Endothelial cell (in vitro differentiated cells): ENCODE results near the gene LMO4. TPM values are rescaled to one million over a fixed set of nuclear protein-coding genes. Genes with fewer than 3 reads are reported as not detected.

Experiments used
- DNase-seq: peaks from one replicate; pipeline ENCODE4 v3.0.0; 2021; ENCODE audit warnings: low spot score
- H3K27ac Mint-ChIP-seq: one replicate; pipeline ENCODE4 v1.8.0; 2021; ENCODE audit warnings: mixed read lengths, inconsistent platforms; ENCODE audit not compliant: unreplicated experiment
- H3K27me3 Mint-ChIP-seq: one replicate; pipeline ENCODE4 v1.8.0; 2021; ENCODE audit warnings: mild to moderate bottlenecking, moderate library complexity, mixed read lengths, inconsistent platforms; ENCODE audit not compliant: unreplicated experiment
- H3K36me3 Mint-ChIP-seq: one replicate; pipeline ENCODE4 v1.8.0; 2021; ENCODE audit warnings: mild to moderate bottlenecking, low read depth, mixed read lengths, inconsistent platforms; ENCODE audit not compliant: unreplicated experiment
- H3K4me1 Mint-ChIP-seq: one replicate; pipeline ENCODE4 v1.8.0; 2021; ENCODE audit warnings: mild to moderate bottlenecking, mixed read lengths, inconsistent platforms; ENCODE audit not compliant: unreplicated experiment
- H3K4me3 Mint-ChIP-seq: one replicate; pipeline ENCODE4 v1.8.0; 2021; ENCODE audit warnings: mild to moderate bottlenecking, mixed read lengths, inconsistent platforms; ENCODE audit not compliant: unreplicated experiment
- H3K9me3 Mint-ChIP-seq: one replicate; pipeline ENCODE4 v1.8.0; 2021; ENCODE audit warnings: mixed read lengths, inconsistent platforms; ENCODE audit not compliant: unreplicated experiment
- long read RNA-seq: library from polyadenylated mRNA; unstranded; transcript quantifications from one replicate; pipeline ENCODE4 v2.0.0, GENCODE V29; 2020; ENCODE audit not compliant: unreplicated experiment
- total RNA-seq: library from RNA; stranded (reverse); fragmentation: NEBNext Ultra II Directional; extraction: Animal tissue kit (Norgen Biotek cat#: 25700); gene quantifications from one replicate; pipeline ENCODE4 v1.2.1, GENCODE V29; 2021; ENCODE audit not compliant: unreplicated experiment
- TF ChIP-seq, protein P1 (sequence below): fragments of 200-600 bp; sonication (generic); IDR thresholded peaks from one replicate; pipeline ENCODE4 v1.5.0; 2021; ENCODE audit warnings: antibody characterized with exemption; ENCODE audit not compliant: unreplicated experiment

LMO4 gene, protein sequence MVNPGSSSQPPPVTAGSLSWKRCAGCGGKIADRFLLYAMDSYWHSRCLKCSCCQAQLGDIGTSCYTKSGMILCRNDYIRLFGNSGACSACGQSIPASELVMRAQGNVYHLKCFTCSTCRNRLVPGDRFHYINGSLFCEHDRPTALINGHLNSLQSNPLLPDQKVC
- total RNA-seq: 25.9 TPM
- long read RNA-seq, partial matches to known transcripts: 1 of 3 reads
- long read RNA-seq, other reads (novel, unspliced or antisense): 1 of 3 reads

DNA sequence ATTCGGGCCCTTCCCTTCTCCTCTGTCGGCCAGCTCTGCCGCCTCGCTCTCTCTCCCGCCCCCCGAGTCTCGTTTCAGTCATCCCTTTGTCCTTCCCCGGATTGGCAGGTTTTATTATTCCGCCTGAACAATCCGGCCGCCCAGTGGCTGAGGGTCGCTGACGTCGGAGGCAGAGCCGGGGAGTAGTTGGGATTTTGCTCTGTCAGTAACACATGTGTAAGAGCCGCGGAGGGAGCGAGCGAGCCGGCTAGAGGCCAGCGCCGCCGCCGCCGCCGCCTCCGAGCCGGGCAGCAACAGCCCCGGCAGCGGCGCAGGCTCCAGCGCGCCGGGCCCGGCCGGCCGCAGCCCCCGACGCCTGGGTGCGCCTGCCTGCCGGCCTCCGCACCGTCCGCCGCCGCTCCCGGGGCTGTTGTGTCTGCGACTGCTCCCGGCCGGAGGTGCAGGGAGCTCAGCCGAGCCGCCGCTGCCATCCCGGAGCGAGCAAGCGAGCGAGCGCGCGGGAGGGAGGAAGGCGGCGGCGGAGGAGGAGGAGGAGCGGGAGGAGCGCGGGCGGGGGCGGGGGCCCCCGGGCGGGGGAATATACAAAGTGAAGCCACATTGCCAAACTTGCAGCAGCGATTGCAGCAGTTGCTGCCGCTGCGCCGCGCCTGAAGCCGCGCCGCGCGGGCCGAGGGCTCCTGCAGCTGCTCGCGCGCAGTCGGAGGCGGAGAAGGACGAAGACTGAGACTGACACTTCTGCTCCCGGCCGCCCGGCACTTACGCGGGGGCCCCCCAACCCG, at the start of gene LMO4:
Gene LMO4, plus strand, starts transcription at position 609 of the 779 bp plus-strand sequence. CDS start 3,136 bp downstream, outside the sequence.
- H3K27ac Mint-ChIP-seq: peak within 1 kb of the TSS; percentile 90
- peaks cover 14% of the 10 kb centered on the region for H3K27me3 Mint-ChIP-seq
- H3K9me3 Mint-ChIP-seq: no peaks in the 10 kb centered on the region
- H3K4me3 Mint-ChIP-seq: peak within 1 kb of the TSS; percentile 96
- DNase-seq: peak; percentile 90
- peaks cover 23% of the 10 kb centered on the region for H3K4me1 Mint-ChIP-seq
- TF ChIP-seq, protein P1, sequence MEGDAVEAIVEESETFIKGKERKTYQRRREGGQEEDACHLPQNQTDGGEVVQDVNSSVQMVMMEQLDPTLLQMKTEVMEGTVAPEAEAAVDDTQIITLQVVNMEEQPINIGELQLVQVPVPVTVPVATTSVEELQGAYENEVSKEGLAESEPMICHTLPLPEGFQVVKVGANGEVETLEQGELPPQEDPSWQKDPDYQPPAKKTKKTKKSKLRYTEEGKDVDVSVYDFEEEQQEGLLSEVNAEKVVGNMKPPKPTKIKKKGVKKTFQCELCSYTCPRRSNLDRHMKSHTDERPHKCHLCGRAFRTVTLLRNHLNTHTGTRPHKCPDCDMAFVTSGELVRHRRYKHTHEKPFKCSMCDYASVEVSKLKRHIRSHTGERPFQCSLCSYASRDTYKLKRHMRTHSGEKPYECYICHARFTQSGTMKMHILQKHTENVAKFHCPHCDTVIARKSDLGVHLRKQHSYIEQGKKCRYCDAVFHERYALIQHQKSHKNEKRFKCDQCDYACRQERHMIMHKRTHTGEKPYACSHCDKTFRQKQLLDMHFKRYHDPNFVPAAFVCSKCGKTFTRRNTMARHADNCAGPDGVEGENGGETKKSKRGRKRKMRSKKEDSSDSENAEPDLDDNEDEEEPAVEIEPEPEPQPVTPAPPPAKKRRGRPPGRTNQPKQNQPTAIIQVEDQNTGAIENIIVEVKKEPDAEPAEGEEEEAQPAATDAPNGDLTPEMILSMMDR: no peak
- peaks cover 5% of the 10 kb centered on the region for H3K36me3 Mint-ChIP-seq

DNA sequence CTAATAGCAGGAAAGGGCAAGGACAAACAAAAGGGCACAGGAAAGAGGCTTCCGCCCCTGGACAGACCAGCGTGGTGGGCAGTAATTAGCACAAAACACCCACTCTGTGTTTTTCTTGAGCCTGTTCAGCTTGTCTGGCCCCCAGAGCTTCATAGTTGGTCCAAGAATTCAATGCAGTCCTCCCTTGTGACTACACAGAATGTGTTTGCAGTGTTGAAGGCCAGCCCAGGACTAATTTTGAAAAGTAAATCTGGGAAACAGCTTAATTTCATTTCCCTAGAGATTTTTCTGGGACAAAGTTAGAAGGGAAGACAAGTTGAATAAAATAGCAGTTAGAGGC, 49.2 kb upstream of the LMO4 start:
- Mint-ChIP-seq H3K27ac (no peak overlapping the region), H3K27me3 (no peaks in the 10 kb centered on the region), H3K4me3 (no peak overlapping the region), H3K4me1 (peaks cover 10% of the 10 kb centered on the region), H3K9me3 (no peaks in the 10 kb centered on the region), H3K36me3 (no peaks in the 10 kb centered on the region)
- TF ChIP-seq, protein P1: no peak
- DNase-seq: no peak

DNA sequence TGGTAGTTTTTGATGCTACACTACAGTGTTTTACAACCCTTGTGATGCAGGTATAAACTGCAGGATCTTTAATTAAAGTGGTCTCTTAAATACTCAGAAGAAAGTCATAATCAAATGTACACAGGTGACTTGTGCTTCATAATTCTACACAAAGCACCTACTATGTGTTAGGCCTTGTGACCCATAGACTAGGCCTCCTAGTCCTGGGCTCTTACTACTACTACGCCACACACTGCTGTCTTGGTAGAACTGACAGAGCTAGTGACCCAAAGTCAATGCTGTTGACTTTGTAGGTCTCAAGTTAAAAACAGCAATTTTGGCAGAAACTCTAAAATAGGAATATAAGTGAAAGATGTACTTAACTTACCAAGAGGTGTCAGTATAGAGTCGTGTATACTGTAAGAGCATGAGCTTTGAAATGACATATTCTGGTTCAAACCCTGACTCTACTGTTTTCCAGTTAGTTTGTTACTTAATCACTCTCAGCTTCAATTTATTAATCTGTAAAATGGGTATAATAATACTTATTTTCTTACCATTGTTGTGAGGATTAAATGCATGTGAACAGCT, 48.6 kb upstream of the LMO4 start:
- no peak overlapping the region for H3K4me3 Mint-ChIP-seq
- no peaks in the 10 kb centered on the region for H3K36me3 Mint-ChIP-seq
- no peak overlapping the region for H3K27ac Mint-ChIP-seq
- DNase-seq: no peak
- peaks cover 10% of the 10 kb centered on the region for H3K4me1 Mint-ChIP-seq
- no peaks in the 10 kb centered on the region for H3K27me3 Mint-ChIP-seq
- TF ChIP-seq, protein P1: peak; percentile 12
- no peaks in the 10 kb centered on the region for H3K9me3 Mint-ChIP-seq

DNA sequence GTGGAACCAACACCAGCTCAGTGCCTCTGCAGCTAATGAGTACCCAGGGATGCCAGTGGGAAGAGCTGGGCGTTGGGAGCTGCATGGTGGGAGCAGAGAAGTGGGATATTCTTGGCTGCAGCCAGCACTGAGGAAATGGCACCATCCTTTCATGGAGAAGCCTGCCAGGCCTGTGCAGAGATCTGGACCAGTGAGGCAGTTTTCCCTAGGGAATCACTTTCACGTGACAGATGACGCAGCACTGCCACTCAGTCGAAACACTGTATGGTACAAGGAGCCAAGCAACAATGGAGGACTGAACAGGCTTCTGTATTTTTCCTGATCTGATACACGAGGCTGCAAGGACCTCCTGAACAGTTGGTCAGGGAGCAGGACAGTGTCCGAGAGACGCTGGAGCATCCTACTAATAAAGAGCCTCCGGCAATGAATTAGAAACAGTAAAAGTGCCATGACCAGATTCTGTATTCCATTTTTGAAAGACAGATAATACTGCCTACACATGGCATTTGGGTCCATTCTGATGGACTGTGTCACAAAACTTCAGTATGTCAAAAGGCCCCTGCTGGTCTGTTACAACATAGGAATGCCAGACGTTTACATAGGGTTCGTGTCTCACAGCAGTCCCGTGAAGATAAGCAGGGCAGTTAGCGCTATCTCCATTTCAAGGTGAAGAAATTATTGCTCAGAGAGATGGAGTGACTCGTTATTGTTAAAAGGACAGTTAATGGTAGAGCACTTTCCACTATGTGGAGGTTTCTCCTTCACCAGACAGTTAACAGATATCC, 44.0 kb upstream of the LMO4 start:
- no peaks in the 10 kb centered on the region for H3K9me3 Mint-ChIP-seq
- no peak overlapping the region for H3K4me3 Mint-ChIP-seq
- H3K36me3 Mint-ChIP-seq: no peaks in the 10 kb centered on the region
- H3K27me3 Mint-ChIP-seq: no peaks in the 10 kb centered on the region
- DNase-seq: no peak
- H3K27ac Mint-ChIP-seq: no peak overlapping the region
- no peaks in the 10 kb centered on the region for H3K4me1 Mint-ChIP-seq
- TF ChIP-seq, protein P1: no peak
